ENCODE data around the gene ZBTB7C. TPM values are rescaled to one million over a fixed set of nuclear protein-coding genes. Genes with fewer than 3 reads are reported as not detected.
A peak's percentile ranks its signal among the peaks of the same experiment; 100 is the strongest.

ZBTB7C gene
- total RNA-seq, 4 donors from 2014 or later, result 26.0 to 50.6 (median 46.2) TPM

DNA sequence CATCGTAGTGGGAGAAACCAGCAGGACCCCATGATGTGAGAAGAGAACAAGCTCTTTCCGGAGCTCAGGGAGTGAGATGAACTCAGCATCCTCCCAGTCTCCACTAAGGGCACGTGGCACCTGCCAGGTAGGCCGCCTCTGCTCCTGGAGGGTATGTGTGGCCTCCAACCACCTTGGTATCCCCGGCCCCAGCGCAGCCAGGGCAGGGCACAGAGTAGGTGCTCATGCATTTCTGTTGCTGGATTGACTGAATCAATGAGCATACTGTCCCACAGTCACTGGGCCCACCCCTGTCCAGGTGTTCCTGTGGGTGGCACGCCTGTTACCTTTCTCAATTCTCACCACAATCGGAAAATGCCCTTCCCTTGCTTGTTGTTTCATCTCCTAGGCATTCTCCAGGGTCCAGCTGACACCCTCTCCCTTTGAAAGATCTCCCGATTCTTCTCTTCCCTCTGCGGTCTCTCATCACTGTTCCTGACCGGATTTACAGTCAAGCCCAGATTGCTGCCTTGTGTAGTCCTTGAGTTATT lies 340.2 kb downstream of the ZBTB7C start:
- Histone ChIP-seq H3K36me3 (no peaks in the 10 kb centered on the region), H3K9me3 (no peaks in the 10 kb centered on the region), H3K27ac (peak overlapping the region; percentile 61), H3K4me3 (no peak overlapping the region), H3K27me3 (no peaks in the 10 kb centered on the region), H3K4me1 (peaks cover 53% of the 10 kb centered on the region)
- 87% methylated on average over 7 of the region's 11 CpGs for WGBS
- DNase-seq (ENCODE audit: low spot score in 2 of 2), result no peak
- TF ChIP-seq EP300 (IDR thresholded peaks at IDR 0.05) (no peak), POLR2A (IDR thresholded peaks at IDR 0.05) (no peak), POLR2AphosphoS5 (IDR thresholded peaks at IDR 0.05) (no peak)
- TF ChIP-seq, protein P1, sequence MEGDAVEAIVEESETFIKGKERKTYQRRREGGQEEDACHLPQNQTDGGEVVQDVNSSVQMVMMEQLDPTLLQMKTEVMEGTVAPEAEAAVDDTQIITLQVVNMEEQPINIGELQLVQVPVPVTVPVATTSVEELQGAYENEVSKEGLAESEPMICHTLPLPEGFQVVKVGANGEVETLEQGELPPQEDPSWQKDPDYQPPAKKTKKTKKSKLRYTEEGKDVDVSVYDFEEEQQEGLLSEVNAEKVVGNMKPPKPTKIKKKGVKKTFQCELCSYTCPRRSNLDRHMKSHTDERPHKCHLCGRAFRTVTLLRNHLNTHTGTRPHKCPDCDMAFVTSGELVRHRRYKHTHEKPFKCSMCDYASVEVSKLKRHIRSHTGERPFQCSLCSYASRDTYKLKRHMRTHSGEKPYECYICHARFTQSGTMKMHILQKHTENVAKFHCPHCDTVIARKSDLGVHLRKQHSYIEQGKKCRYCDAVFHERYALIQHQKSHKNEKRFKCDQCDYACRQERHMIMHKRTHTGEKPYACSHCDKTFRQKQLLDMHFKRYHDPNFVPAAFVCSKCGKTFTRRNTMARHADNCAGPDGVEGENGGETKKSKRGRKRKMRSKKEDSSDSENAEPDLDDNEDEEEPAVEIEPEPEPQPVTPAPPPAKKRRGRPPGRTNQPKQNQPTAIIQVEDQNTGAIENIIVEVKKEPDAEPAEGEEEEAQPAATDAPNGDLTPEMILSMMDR (IDR thresholded peaks at IDR 0.05), result no peak

DNA sequence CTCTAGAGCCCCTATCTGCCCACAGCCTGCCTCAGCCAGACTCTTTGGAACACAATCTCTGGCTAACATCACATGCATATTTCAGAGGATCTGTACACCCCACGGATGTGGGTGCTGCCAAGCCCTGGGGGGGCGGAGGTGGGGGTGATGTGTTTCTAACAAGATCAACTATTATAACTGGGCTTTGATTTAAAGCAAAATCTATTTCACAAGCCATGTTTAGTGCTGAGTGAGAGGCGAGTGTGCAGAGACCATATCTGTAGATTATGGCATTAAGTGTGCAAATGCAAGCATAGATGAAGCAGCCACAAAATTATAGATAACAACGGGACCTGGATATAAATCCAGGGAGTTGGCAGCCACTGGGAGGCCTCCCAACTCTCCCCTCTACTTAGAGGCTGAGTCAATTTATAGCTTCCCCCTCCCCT lies 342.9 kb downstream of the ZBTB7C start:
- 47% methylated on average over 4 of the region's 4 CpGs for WGBS
- Histone ChIP-seq H3K27ac (peak overlapping the region; percentile 1), H3K36me3 (no peaks in the 10 kb centered on the region), H3K9me3 (no peaks in the 10 kb centered on the region), H3K4me1 (peaks cover 46% of the 10 kb centered on the region), H3K27me3 (no peaks in the 10 kb centered on the region), H3K4me3 (no peak overlapping the region)
- TF ChIP-seq, protein P1 (IDR thresholded peaks at IDR 0.05), result no peak
- TF ChIP-seq POLR2AphosphoS5 (IDR thresholded peaks at IDR 0.05) (no peak), EP300 (IDR thresholded peaks at IDR 0.05) (no peak), POLR2A (IDR thresholded peaks at IDR 0.05) (no peak)
- no peak for DNase-seq (ENCODE audit: low spot score in 2 of 2)

DNA sequence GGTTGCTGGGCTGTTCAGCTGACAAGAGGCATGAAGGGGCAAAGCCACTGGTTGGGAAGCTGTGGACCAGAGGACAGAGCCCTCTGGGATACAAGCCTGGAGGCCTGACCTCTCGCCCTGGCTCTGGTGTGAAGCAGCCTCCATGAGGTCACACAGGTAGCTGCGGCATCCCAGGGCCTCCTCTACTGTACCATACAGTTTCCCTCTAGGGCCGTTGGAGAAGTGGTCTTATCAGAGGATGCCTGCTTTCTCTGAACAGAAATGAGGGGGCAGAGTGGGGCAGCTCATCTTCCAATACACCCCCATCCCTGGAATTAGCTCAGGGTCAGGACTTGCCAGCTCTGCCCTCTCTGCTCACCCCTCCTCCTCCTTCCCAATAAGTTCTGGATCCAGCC lies 343.6 kb downstream of the ZBTB7C start:
- no peak overlapping the region for H3K4me3 ChIP-seq
- H3K4me1 ChIP-seq, result peaks cover 52% of the 10 kb centered on the region
- H3K27ac ChIP-seq, result peak overlapping the region; percentile 1
- DNase-seq (ENCODE audit: low spot score in 2 of 2), result peak in 1 of 2 donors; percentile 50
- H3K36me3 ChIP-seq, result no peaks in the 10 kb centered on the region
- H3K27me3 ChIP-seq, result no peaks in the 10 kb centered on the region
- no peaks in the 10 kb centered on the region for H3K9me3 ChIP-seq
- WGBS, result 45% methylated on average over 3 of the region's 3 CpGs
- TF ChIP-seq, protein P1 (IDR thresholded peaks at IDR 0.05), result no peak
- TF ChIP-seq POLR2AphosphoS5 (IDR thresholded peaks at IDR 0.05), result no peak
- TF ChIP-seq EP300 (IDR thresholded peaks at IDR 0.05), result no peak
- no peak for TF ChIP-seq POLR2A (IDR thresholded peaks at IDR 0.05)

DNA sequence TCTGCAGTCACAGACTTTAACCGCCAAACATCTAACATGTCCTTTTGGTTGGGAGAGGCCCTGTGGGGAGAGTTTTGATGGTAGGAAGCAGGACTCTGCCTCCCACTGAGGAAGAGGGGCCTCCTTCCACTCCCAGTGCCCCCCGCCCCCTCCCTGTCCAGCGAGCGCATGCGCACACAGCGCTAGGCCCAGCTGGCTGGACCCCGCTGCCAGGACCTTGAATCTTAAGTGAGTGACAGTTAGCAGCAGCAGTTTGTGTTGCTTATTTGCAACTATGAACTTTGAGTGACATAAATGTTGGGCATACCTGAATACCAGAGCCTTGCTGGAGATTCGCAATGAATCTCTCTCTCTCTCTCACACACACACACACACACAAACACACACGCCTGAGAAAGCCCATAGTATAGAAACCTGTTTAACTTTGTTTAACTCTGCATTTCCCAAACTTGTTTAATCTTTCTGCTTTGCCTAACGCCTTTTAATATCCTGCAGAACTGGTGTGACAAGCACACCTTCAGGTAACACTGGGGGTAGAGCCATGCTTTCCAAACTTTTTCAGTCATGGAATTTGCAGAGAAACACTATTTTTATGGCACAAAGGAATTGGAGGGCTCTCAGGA lies 344.1 kb downstream of the ZBTB7C start:
- 58% methylated on average over 5 of the region's 10 CpGs for WGBS
- Histone ChIP-seq H3K4me1 (peaks cover 56% of the 10 kb centered on the region), H3K27ac (peak overlapping the region; percentile 1), H3K4me3 (no peak overlapping the region), H3K36me3 (no peaks in the 10 kb centered on the region), H3K9me3 (no peaks in the 10 kb centered on the region), H3K27me3 (no peaks in the 10 kb centered on the region)
- TF ChIP-seq EP300 (IDR thresholded peaks at IDR 0.05), result no peak
- TF ChIP-seq POLR2AphosphoS5 (IDR thresholded peaks at IDR 0.05), result no peak
- TF ChIP-seq POLR2A (IDR thresholded peaks at IDR 0.05), result no peak
- TF ChIP-seq, protein P1 (IDR thresholded peaks at IDR 0.05), result no peak
- peak in 1 of 2 donors; percentile 30 for DNase-seq (ENCODE audit: low spot score in 2 of 2)

- 86% methylated on average over 7 of the region's 7 CpGs for WGBS
- Histone ChIP-seq H3K4me3 (no peak overlapping the region), H3K36me3 (no peaks in the 10 kb centered on the region), H3K27me3 (no peaks in the 10 kb centered on the region), H3K9me3 (no peaks in the 10 kb centered on the region), H3K27ac (peak overlapping the region; percentile 55), H3K4me1 (peaks cover 59% of the 10 kb centered on the region)
- peak in 1 of 2 donors; percentile 17 for DNase-seq (ENCODE audit: low spot score in 2 of 2)
- TF ChIP-seq POLR2AphosphoS5 (IDR thresholded peaks at IDR 0.05), result no peak
- TF ChIP-seq, protein P1 (IDR thresholded peaks at IDR 0.05), result no peak
- TF ChIP-seq POLR2A (IDR thresholded peaks at IDR 0.05), result no peak
- TF ChIP-seq EP300 (IDR thresholded peaks at IDR 0.05), result no peak
Measured at GRCh38 chr18:48061781-48062570, 347.2 kb downstream of the ZBTB7C start.
